AG08396 (cell line): ENCODE measurements around the gene SVBP.

Experiments used
- DNase-seq: peaks from one replicate; pipeline ENCODE4 v3.0.0; 2012; ENCODE audit warnings: low spot score, mixed read lengths

SVBP gene

GRCh38 chr1:42806171-42806570, 11.0 kb downstream of the SVBP start:
- DNase-seq: no peak

- DNase-seq: no peak
These were observed 15.2 kb downstream of the SVBP start for GRCh38 chr1:42801832-42802473.

GRCh38 chr1:42797979-42798378, 19.2 kb downstream of the SVBP start:
- no peak for DNase-seq

GRCh38 chr1:42797414-42797813, 19.8 kb downstream of the SVBP start:
- DNase-seq: no peak

- no peak for DNase-seq
These were observed 23.4 kb downstream of the SVBP start for GRCh38 chr1:42793824-42794223.

- no peak for DNase-seq
These were observed 29.2 kb downstream of the SVBP start for GRCh38 chr1:42788021-42788420.

GRCh38 chr1:42786097-42786496, 31.1 kb downstream of the SVBP start:
- no peak for DNase-seq

- DNase-seq: no peak
These were observed 32.1 kb downstream of the SVBP start, which contains the start of gene TMEM269 for GRCh38 chr1:42784946-42785693. TMEM269 (plus strand) TSS chr1:42784991; CDS start chr1:42789894, 4,903 bp downstream.

GRCh38 chr1:42784547-42784945, 32.7 kb downstream of the SVBP start:
- DNase-seq: no peak

GRCh38 chr1:42783092-42783491, 34.1 kb downstream of the SVBP start:
- DNase-seq: no peak

GRCh38 chr1:42780176-42780575, 37.0 kb downstream of the SVBP start:
- no peak for DNase-seq

GRCh38 chr1:42779725-42780124, 37.5 kb downstream of the SVBP start:
- no peak for DNase-seq

GRCh38 chr1:42777852-42778251, 39.3 kb downstream of the SVBP start:
- peak; percentile 75 for DNase-seq

- no peak for DNase-seq
These were observed 40.7 kb downstream of the SVBP start for GRCh38 chr1:42776502-42776901.

GRCh38 chr1:42774928-42775526, 42.2 kb downstream of the SVBP start:
- no peak for DNase-seq

GRCh38 chr1:42773420-42773819, 43.8 kb downstream of the SVBP start:
- DNase-seq: no peak

- no peak for DNase-seq
These were observed 47.4 kb downstream of the SVBP start for GRCh38 chr1:42769811-42770210.

- DNase-seq: no peak
These were observed 49.0 kb downstream of the SVBP start for GRCh38 chr1:42768172-42768571.

- DNase-seq: no peak
These were observed 49.6 kb downstream of the SVBP start for GRCh38 chr1:42767510-42768000.

GRCh38 chr1:42766741-42767509, 50.3 kb downstream of the SVBP start, which contains the start of the genes C1orf50 and P3H1:
C1orf50 (plus strand) TSS chr1:42767249; CDS start chr1:42767312, 63 bp downstream.
P3H1 (minus strand) TSS chr1:42767028; CDS start chr1:42766971, 57 bp downstream.
- DNase-seq: peak; percentile 98

GRCh38 chr1:42765832-42766740, 51.1 kb downstream of the SVBP start:
- peak; percentile 74 for DNase-seq
